ENCODE measurements around the gene ACSBG1. TPM values are rescaled to one million over a fixed set of nuclear protein-coding genes. Genes with fewer than 3 reads are reported as not detected.
"Not testable (repeated sequence)": the region's sequence is repeated elsewhere in the genome, so short reads cannot be mapped to it uniquely, and the experiment has no call there.

Gene ACSBG1
- total and polyA plus RNA-seq, 12 donors = 1.9 to 42.3 (median 5.6) TPM

GRCh38 chr15:78155355-78155939 lies 78.9 kb downstream of the ACSBG1 start:
- Histone ChIP-seq H3K36me3 (replicated peaks in 1 of 2) (peaks cover 0 to 21% of the 10 kb centered on the region in 2 donors), H3K4me3 (peak overlapping the region in 1 of 4 donors; percentile 24), H3K4me1 (replicated peaks in 1 of 2) (peaks cover 14 to 56% of the 10 kb centered on the region in 2 donors), H3K27ac (peak overlapping the region; percentile 2 to 78 (median 69)), H3K9me3 (replicated peaks in 1 of 3) (no peaks in the 10 kb centered on the region), H3K27me3 (no peaks in the 10 kb centered on the region)
- WGBS, 4 donors = 34 to 56% (median 44%) methylated on average over 4 of the region's 4 CpGs
- no peak for TF ChIP-seq CTCF (IDR thresholded peaks at IDR 0.05)
- no peak for TF ChIP-seq POLR2A (IDR thresholded peaks at IDR 0.05)
- DNase-seq = no peak
- intact Hi-C loops (cut with DNase I) = no loop called here

- peaks cover 19 to 60% of the 10 kb centered on the region in 2 donors for H3K4me1 ChIP-seq (replicated peaks in 1 of 2)
- no peaks in the 10 kb centered on the region for H3K9me3 ChIP-seq (replicated peaks in 1 of 3)
- no peak for DNase-seq
- TF ChIP-seq CTCF (IDR thresholded peaks at IDR 0.05) (no peak), POLR2A (IDR thresholded peaks at IDR 0.05) (no peak)
- no peaks in the 10 kb centered on the region for H3K27me3 ChIP-seq
- WGBS, 4 donors = 55 to 69% (median 63%) methylated on average over 3 of the region's 3 CpGs
- H3K36me3 ChIP-seq (replicated peaks in 1 of 2) = peaks cover 0 to 16% of the 10 kb centered on the region in 2 donors
- H3K4me3 ChIP-seq = peak overlapping the region in 1 of 4 donors; percentile 24
- H3K27ac ChIP-seq = peak overlapping the region; percentile 2 to 78 (median 69)
- intact Hi-C loops (cut with DNase I) = no loop called here
These were observed 79.4 kb downstream of the ACSBG1 start for GRCh38 chr15:78154955-78155354.

GRCh38 chr15:78151075-78151474 lies 83.3 kb downstream of the ACSBG1 start:
- Histone ChIP-seq H3K4me1 (replicated peaks in 1 of 2) (peaks cover 23 to 69% of the 10 kb centered on the region in 2 donors), H3K27ac (peak overlapping the region in 1 of 5 donors; percentile 22)
- WGBS, 4 donors = 93 to 98% (median 95%) methylated on average over 8 of the region's 8 CpGs
- intact Hi-C loops (cut with DNase I); H3K27me3 ChIP-seq; H3K9me3 ChIP-seq (replicated peaks in 1 of 3); H3K36me3 ChIP-seq (replicated peaks in 1 of 2); H3K4me3 ChIP-seq: not testable (repeated sequence)
- peak in 1 of 7 donors; percentile 39 for DNase-seq

GRCh38 chr15:78149805-78150751 lies 84.3 kb downstream of the ACSBG1 start:
- 7 to 19% (median 13%) methylated on average over 10 to 20 of the region's 20 CpGs for WGBS, 4 donors
- TF ChIP-seq POLR2A (IDR thresholded peaks at IDR 0.05) (no peak), CTCF (IDR thresholded peaks at IDR 0.05) (no peak)
- H3K9me3 ChIP-seq (replicated peaks in 1 of 3) = no peaks in the 10 kb centered on the region
- intact Hi-C loops (cut with DNase I) = no loop called here
- DNase-seq = peak in 1 of 7 donors; percentile 51
- H3K4me3 ChIP-seq = peak overlapping the region; percentile 49 to 73 (median 52)
- H3K36me3 ChIP-seq (replicated peaks in 1 of 2) = no peaks in the 10 kb centered on the region
- H3K4me1 ChIP-seq (replicated peaks in 1 of 2) = peaks cover 13 to 59% of the 10 kb centered on the region in 2 donors
- no peaks in the 10 kb centered on the region for H3K27me3 ChIP-seq
- peak overlapping the region; percentile 82 to 97 (median 91) for H3K27ac ChIP-seq
